Lung (tissue), 12 donors: Measurements from ENCODE around the gene KIFC3. TPM values are rescaled to one million over a fixed set of nuclear protein-coding genes. Genes with fewer than 3 reads are reported as not detected.
"Not testable (repeated sequence)": the region's sequence is repeated elsewhere in the genome, so short reads cannot be mapped to it uniquely, and the experiment has no call there.

Source experiments
- ATAC-seq: fragments of 200-7000 bp; cut with Tn5 transposase; one replicate; pipeline ENCODE4 v1.9.1; 2020; ENCODE audit warnings: moderate number of reproducible peaks; ENCODE audit not compliant: insufficient read depth, low FRiP score
- DNase-seq, 3 donors: peaks; one replicate each; pipeline ENCODE4 v3.0.0-alpha.2; 2013 to 2017
- H3K27ac ChIP-seq, 2 donors: one replicate each; pipeline ENCODE4 v1.5.1; 2013; ENCODE audit warnings: mild to moderate bottlenecking in 2 of 2, moderate library complexity in 2 of 2, control low read depth in 1 of 2, inconsistent platforms in 1 of 2, low read depth in 1 of 2, low read length in 1 of 2
- H3K27me3 ChIP-seq, 3 donors: one replicate each; pipeline ENCODE4 v1.5.1; 2013; ENCODE audit warnings: low read length in 2 of 3; ENCODE audit not compliant: control insufficient read depth in 3 of 3, insufficient read depth in 3 of 3
- H3K36me3 ChIP-seq, 4 donors: one replicate each; pipeline ENCODE4 v1.5.1; 2013; ENCODE audit warnings: low read length in 4 of 4, mild to moderate bottlenecking in 1 of 4, moderate library complexity in 1 of 4; ENCODE audit not compliant: control insufficient read depth in 4 of 4, insufficient read depth in 4 of 4
- H3K4me1 ChIP-seq, 5 donors: one replicate each; pipeline ENCODE4 v1.5.1; 2013; ENCODE audit warnings: low read length in 5 of 5, mild to moderate bottlenecking in 2 of 5, moderate library complexity in 1 of 5; ENCODE audit not compliant: control insufficient read depth in 5 of 5, insufficient read depth in 5 of 5
- H3K4me3 ChIP-seq: one replicate; pipeline ENCODE4 v1.5.1; 2013; ENCODE audit warnings: mild to moderate bottlenecking, control low read depth, moderate library complexity
- H3K9ac ChIP-seq, 2 donors: one replicate each; pipeline ENCODE4 v1.5.1; 2013; ENCODE audit warnings: low read length in 2 of 2, control low read depth in 1 of 2; ENCODE audit not compliant: insufficient read depth in 1 of 2
- H3K9me3 ChIP-seq, 4 donors: one replicate each; pipeline ENCODE4 v1.5.1; 2013; ENCODE audit warnings: low read length in 3 of 4, mild to moderate bottlenecking in 1 of 4, moderate library complexity in 1 of 4; ENCODE audit not compliant: control insufficient read depth in 4 of 4, insufficient read depth in 3 of 4
- WGBS, 2 donors: extraction: QIAGEN DNeasy Blood & Tissue Kit; methylation state at CpG; one replicate each; pipeline ENCODE4 v1.1.7; 2013; 5-methylcytosine and 5-hydroxymethylcytosine counted together
- polyA plus RNA-seq, 2 donors: library from polyadenylated mRNA; stranded (reverse); fragments of 200-250 nt; gene quantifications; one replicate each; pipeline ENCODE4 v1.2.1, GENCODE V29; 2013
- total RNA-seq, 2 donors: library from RNA; depleted of rRNA in 1 of 2; stranded (reverse); fragments of >200 nt in 1 of 2; gene quantifications; one replicate each; pipeline ENCODE4 v1.2.1, GENCODE V29; 2014 to 2021
- TF ChIP-seq, protein P1 (sequence below): IDR thresholded peaks from 2 replicates; pipeline ENCODE4 v1.5.1; 2012; ENCODE audit warnings: mild to moderate bottlenecking; ENCODE audit errors: control extremely low read depth, extremely low read depth
- donor health status: control.
- donor health status: control.
- donor health status: Bipolar disorder and iron deficiency.
- donor health status: healthy.
- donor health status: DM: yes; HTN: yes; CAD: no.

KIFC3 gene
- total and polyA plus RNA-seq, 4 donors = 65.9 to 137 (median 89.5) TPM

DNA sequence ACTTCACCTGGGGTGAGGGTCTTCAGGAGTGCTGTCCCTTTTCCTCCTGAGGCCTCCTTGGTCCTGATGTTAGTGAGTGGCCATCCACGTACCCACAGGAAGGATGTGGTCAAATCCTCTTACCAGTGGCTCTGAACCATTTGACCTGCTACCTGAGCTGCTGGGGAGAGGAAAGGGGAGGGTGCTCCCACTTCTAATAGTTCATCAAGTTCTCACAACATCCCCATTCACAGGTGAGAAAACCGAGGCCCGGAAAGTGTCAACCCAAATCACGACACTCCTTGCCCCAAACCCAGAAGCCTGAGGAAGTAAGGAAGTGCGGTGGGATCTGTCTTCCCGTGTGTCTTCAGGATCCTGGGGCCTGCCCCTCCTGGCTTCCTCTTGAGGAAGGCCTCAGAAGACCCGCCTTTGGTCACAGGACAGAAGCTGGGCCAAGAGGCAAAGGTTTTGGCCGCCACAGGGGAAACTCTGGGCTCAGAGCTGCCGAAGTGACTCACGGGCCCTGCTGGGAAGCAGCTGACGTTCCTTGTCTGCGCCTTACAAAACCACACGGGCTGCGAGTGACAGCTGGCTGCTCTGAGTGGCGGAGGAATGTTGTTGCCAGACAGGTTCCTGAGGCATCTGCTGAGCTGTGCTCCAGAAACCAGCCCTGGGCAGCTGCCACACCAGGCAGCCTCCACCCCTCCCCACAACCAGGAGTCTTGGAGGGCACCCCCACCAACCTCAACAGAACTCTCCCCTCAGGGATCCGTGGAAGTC, 13.9 kb upstream of the KIFC3 start:
- H3K9me3 ChIP-seq = no peaks in the 10 kb centered on the region
- peaks cover 6 to 12% (median 7%) of the 10 kb centered on the region in 5 donors for H3K4me1 ChIP-seq
- TF ChIP-seq, protein P1, sequence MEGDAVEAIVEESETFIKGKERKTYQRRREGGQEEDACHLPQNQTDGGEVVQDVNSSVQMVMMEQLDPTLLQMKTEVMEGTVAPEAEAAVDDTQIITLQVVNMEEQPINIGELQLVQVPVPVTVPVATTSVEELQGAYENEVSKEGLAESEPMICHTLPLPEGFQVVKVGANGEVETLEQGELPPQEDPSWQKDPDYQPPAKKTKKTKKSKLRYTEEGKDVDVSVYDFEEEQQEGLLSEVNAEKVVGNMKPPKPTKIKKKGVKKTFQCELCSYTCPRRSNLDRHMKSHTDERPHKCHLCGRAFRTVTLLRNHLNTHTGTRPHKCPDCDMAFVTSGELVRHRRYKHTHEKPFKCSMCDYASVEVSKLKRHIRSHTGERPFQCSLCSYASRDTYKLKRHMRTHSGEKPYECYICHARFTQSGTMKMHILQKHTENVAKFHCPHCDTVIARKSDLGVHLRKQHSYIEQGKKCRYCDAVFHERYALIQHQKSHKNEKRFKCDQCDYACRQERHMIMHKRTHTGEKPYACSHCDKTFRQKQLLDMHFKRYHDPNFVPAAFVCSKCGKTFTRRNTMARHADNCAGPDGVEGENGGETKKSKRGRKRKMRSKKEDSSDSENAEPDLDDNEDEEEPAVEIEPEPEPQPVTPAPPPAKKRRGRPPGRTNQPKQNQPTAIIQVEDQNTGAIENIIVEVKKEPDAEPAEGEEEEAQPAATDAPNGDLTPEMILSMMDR = no peak
- no peak overlapping the region for H3K9ac ChIP-seq
- DNase-seq = peak; percentile 79 to 91 (median 85)
- H3K4me3 ChIP-seq = no peak overlapping the region
- H3K27me3 ChIP-seq = no peaks in the 10 kb centered on the region
- peak; percentile 81 for ATAC-seq
- peak overlapping the region; percentile 83 to 87 for H3K27ac ChIP-seq
- H3K36me3 ChIP-seq = no peaks in the 10 kb centered on the region
- 13 to 30% methylated on average over 16 of the region's 16 CpGs for WGBS, 2 donors

DNA sequence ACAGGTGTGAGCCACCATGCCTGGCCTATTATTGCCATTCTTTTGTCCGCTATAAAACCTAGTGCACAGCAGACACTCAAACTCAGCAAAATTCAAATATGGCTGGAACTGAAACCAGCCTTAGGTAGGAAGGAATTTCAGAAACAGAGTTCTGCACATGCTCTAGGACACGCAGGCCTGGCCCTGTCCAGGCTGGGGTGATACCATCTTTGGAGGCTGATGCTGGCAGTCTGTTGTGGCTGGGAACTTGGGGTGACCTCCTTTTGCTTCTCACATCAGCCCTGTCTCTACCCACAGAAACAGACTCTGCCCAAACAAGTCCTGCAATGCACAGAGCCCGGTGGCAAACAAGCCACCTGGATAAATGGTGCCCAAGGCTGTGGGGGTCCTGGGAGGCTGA, 12.6 kb upstream of the KIFC3 start:
- H3K4me3 ChIP-seq = no peak overlapping the region
- 89 to 90% methylated on average over 3 of the region's 3 CpGs for WGBS, 2 donors
- TF ChIP-seq, protein P1 = no peak
- H3K36me3 ChIP-seq = no peaks in the 10 kb centered on the region
- no peak overlapping the region for H3K27ac ChIP-seq
- H3K9ac ChIP-seq = no peak overlapping the region
- H3K27me3 ChIP-seq = no peaks in the 10 kb centered on the region
- H3K9me3 ChIP-seq = no peaks in the 10 kb centered on the region
- ATAC-seq (no peak), DNase-seq (no peak)
- H3K4me1 ChIP-seq = peaks cover 6 to 18% (median 8%) of the 10 kb centered on the region in 5 donors

DNA sequence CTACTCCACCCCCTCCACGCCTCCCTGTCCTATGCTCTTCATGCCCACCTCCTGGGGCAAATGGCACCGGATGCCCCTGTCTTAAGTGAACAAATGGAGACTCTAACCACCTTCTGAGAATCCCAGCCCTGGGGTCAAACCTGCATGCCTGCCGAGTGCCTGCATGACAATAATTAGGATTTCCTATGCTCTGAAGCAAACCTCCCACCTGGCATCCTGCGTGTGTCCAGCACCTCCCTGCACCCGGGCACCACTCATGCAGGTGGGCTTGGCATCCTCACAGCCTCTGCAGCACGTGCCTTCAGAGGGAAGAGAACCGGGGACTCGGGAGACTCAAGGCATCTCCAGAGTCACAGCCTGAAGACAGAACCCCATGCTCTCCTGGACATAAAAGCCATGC, 11.2 kb upstream of the KIFC3 start:
- Histone ChIP-seq H3K27ac (no peak overlapping the region), H3K4me1 (peaks cover 7 to 20% (median 8%) of the 10 kb centered on the region in 5 donors), H3K4me3 (no peak overlapping the region), H3K9ac (no peak overlapping the region), H3K36me3 (no peaks in the 10 kb centered on the region), H3K27me3 (no peaks in the 10 kb centered on the region), H3K9me3 (no peaks in the 10 kb centered on the region)
- ATAC-seq (no peak), DNase-seq (no peak)
- WGBS, 2 donors = 88 to 93% methylated on average over 8 of the region's 8 CpGs
- TF ChIP-seq, protein P1 = no peak

DNA sequence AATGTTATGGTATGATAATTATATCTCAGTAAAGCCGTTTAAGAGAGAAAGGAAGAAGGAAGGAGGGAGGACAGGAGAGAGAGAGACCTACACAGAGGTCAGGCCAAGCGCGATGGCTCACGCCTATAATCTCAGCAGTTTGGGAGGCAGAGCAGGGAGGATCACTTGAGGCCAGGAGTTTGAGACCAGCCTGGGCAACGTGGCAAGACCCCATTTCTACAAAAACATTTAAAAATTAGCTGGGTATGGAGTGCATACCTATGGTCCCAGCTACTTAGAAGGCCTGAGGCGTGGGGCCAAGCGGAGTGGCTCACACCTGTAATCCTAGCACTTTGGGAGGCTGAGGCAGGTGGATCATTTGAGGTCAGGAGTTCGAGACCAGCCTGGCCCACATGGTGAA, 9.0 kb upstream of the KIFC3 start:
- not testable (repeated sequence) for DNase-seq, ATAC-seq, H3K36me3 ChIP-seq, H3K9me3 ChIP-seq, H3K9ac ChIP-seq, H3K27ac ChIP-seq, H3K4me3 ChIP-seq, H3K27me3 ChIP-seq
- peaks cover 5 to 18% (median 9%) of the 10 kb centered on the region in 5 donors for H3K4me1 ChIP-seq
- 82 to 90% methylated on average over 8 of the region's 8 CpGs for WGBS, 2 donors
